WTC11 (cell line): ENCODE data around the gene TMEM151A. TPM values are rescaled to one million over a fixed set of nuclear protein-coding genes. Genes with fewer than 3 reads are reported as not detected.

Experiments
- AFF4 ChIP-seq: sonication (generic); formaldehyde crosslinking; IDR thresholded peaks from 2 replicates; pipeline ENCODE4 v1.8.1; 2023; ENCODE audit warnings: mild to moderate bottlenecking, missing genetic modification reagents, borderline replicate concordance
- ELF4 ChIP-seq: sonication (generic); formaldehyde crosslinking; IDR thresholded peaks from 2 replicates; pipeline ENCODE4 v1.8.1; 2022; ENCODE audit warnings: low read depth, mild to moderate bottlenecking, moderate library complexity, missing genetic modification reagents
- ETV6 ChIP-seq: sonication (generic); formaldehyde crosslinking; IDR thresholded peaks from 2 replicates; pipeline ENCODE4 v1.8.1; 2022; ENCODE audit warnings: mild to moderate bottlenecking, missing genetic modification reagents
- FOXJ3 ChIP-seq: sonication (generic); formaldehyde crosslinking; IDR thresholded peaks from 2 replicates; pipeline ENCODE4 v1.9.0; 2021; ENCODE audit warnings: missing genetic modification reagents, mild to moderate bottlenecking, borderline replicate concordance
- FOXP1 ChIP-seq: sonication (generic); formaldehyde crosslinking; IDR thresholded peaks from 2 replicates; pipeline ENCODE4 v1.8.0; 2022; ENCODE audit warnings: missing genetic modification reagents, mild to moderate bottlenecking, moderate library complexity, borderline replicate concordance
- GTF2I ChIP-seq: fragments of 250-450 bp; sonication (Bioruptor Pico); conservative IDR thresholded peaks from 2 replicates; pipeline ENCODE4 v1.4.0; 2021; ENCODE audit warnings: mild to moderate bottlenecking
- NFATC4 ChIP-seq: fragments of 250-450 bp; sonication (Bioruptor Pico); IDR thresholded peaks from 2 replicates; pipeline ENCODE4 v1.9.0; 2021; ENCODE audit warnings: mild to moderate bottlenecking
- NR3C1 ChIP-seq: sonication (generic); formaldehyde crosslinking; conservative IDR thresholded peaks from 2 replicates; pipeline ENCODE4 v1.8.1; 2023; ENCODE audit warnings: low read depth, mild to moderate bottlenecking, missing genetic modification reagents
- PRDM15 ChIP-seq: sonication (generic); formaldehyde crosslinking; IDR thresholded peaks from 2 replicates; pipeline ENCODE4 v1.8.0; 2022; ENCODE audit warnings: missing genetic modification reagents
- RELA ChIP-seq: sonication (generic); formaldehyde crosslinking; IDR thresholded peaks from 2 replicates; pipeline ENCODE4 v1.8.1; 2022; ENCODE audit warnings: missing genetic modification reagents, mild to moderate bottlenecking, borderline replicate concordance
- ZNF121 ChIP-seq: sonication (generic); formaldehyde crosslinking; IDR thresholded peaks from 2 replicates; pipeline ENCODE4 v1.8.0; 2023; ENCODE audit warnings: missing genetic modification reagents
- ZNF232 ChIP-seq: sonication (generic); formaldehyde crosslinking; IDR thresholded peaks from 2 replicates; pipeline ENCODE4 v1.8.0; 2022; ENCODE audit warnings: mild to moderate bottlenecking, missing genetic modification reagents
- total RNA-seq: library from RNA; stranded (reverse); gene quantifications from 3 replicates; pipeline ENCODE4 v1.2.3, GENCODE V29; 2021
- TF ChIP-seq, protein P1 (sequence below): sonication (generic); formaldehyde crosslinking; IDR thresholded peaks from 2 replicates; pipeline ENCODE4 v1.8.0; 2023; ENCODE audit warnings: missing genetic modification reagents, mild to moderate bottlenecking, borderline replicate concordance
- TF ChIP-seq, protein P2 (sequence below): sonication (generic); formaldehyde crosslinking; IDR thresholded peaks from 2 replicates; pipeline ENCODE4 v1.8.0; 2023; ENCODE audit warnings: mild to moderate bottlenecking, missing genetic modification reagents
- TF ChIP-seq, protein P3 (sequence below): fragments of 250-450 bp; sonication (Bioruptor Pico); IDR thresholded peaks from 2 replicates; pipeline ENCODE4 v1.9.0; 2021; ENCODE audit warnings: mild to moderate bottlenecking, borderline replicate concordance
- TF ChIP-seq, protein P4 (sequence below): sonication (generic); formaldehyde crosslinking; IDR thresholded peaks from 2 replicates; pipeline ENCODE4 v1.8.1; 2022; ENCODE audit warnings: mild to moderate bottlenecking, moderate library complexity, missing genetic modification reagents

TMEM151A gene
- total RNA-seq, 1 experiment from 2014 or later, result 2.2 TPM

- TF ChIP-seq, protein P1, sequence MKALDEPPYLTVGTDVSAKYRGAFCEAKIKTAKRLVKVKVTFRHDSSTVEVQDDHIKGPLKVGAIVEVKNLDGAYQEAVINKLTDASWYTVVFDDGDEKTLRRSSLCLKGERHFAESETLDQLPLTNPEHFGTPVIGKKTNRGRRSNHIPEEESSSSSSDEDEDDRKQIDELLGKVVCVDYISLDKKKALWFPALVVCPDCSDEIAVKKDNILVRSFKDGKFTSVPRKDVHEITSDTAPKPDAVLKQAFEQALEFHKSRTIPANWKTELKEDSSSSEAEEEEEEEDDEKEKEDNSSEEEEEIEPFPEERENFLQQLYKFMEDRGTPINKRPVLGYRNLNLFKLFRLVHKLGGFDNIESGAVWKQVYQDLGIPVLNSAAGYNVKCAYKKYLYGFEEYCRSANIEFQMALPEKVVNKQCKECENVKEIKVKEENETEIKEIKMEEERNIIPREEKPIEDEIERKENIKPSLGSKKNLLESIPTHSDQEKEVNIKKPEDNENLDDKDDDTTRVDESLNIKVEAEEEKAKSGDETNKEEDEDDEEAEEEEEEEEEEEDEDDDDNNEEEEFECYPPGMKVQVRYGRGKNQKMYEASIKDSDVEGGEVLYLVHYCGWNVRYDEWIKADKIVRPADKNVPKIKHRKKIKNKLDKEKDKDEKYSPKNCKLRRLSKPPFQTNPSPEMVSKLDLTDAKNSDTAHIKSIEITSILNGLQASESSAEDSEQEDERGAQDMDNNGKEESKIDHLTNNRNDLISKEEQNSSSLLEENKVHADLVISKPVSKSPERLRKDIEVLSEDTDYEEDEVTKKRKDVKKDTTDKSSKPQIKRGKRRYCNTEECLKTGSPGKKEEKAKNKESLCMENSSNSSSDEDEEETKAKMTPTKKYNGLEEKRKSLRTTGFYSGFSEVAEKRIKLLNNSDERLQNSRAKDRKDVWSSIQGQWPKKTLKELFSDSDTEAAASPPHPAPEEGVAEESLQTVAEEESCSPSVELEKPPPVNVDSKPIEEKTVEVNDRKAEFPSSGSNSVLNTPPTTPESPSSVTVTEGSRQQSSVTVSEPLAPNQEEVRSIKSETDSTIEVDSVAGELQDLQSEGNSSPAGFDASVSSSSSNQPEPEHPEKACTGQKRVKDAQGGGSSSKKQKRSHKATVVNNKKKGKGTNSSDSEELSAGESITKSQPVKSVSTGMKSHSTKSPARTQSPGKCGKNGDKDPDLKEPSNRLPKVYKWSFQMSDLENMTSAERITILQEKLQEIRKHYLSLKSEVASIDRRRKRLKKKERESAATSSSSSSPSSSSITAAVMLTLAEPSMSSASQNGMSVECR (CRISPR knock-in tag), result 0 out of 2 replicates have a peak, but pooled peaks have one; percentile 71
- TF ChIP-seq NFATC4 (CRISPR knock-in tag) (no peak), FOXJ3 (no peak), ELF4 (no peak), GTF2I (CRISPR knock-in tag) (no peak), RELA (CRISPR knock-in tag) (no peak), ETV6 (CRISPR knock-in tag) (peak; percentile 75), ZNF121 (CRISPR knock-in tag) (peak; percentile 72), PRDM15 (no peak), ZNF232 (0 out of 2 replicates have a peak, but pooled peaks have one; percentile 53), NR3C1 (CRISPR knock-in tag) (no peak), AFF4 (CRISPR knock-in tag) (no peak), FOXP1 (CRISPR knock-in tag) (no peak)
- TF ChIP-seq, protein P2, sequence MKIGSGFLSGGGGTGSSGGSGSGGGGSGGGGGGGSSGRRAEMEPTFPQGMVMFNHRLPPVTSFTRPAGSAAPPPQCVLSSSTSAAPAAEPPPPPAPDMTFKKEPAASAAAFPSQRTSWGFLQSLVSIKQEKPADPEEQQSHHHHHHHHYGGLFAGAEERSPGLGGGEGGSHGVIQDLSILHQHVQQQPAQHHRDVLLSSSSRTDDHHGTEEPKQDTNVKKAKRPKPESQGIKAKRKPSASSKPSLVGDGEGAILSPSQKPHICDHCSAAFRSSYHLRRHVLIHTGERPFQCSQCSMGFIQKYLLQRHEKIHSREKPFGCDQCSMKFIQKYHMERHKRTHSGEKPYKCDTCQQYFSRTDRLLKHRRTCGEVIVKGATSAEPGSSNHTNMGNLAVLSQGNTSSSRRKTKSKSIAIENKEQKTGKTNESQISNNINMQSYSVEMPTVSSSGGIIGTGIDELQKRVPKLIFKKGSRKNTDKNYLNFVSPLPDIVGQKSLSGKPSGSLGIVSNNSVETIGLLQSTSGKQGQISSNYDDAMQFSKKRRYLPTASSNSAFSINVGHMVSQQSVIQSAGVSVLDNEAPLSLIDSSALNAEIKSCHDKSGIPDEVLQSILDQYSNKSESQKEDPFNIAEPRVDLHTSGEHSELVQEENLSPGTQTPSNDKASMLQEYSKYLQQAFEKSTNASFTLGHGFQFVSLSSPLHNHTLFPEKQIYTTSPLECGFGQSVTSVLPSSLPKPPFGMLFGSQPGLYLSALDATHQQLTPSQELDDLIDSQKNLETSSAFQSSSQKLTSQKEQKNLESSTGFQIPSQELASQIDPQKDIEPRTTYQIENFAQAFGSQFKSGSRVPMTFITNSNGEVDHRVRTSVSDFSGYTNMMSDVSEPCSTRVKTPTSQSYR (CRISPR knock-in tag), result peak; percentile 53; the same call in 1 of the 2 replicates
- TF ChIP-seq, protein P3, sequence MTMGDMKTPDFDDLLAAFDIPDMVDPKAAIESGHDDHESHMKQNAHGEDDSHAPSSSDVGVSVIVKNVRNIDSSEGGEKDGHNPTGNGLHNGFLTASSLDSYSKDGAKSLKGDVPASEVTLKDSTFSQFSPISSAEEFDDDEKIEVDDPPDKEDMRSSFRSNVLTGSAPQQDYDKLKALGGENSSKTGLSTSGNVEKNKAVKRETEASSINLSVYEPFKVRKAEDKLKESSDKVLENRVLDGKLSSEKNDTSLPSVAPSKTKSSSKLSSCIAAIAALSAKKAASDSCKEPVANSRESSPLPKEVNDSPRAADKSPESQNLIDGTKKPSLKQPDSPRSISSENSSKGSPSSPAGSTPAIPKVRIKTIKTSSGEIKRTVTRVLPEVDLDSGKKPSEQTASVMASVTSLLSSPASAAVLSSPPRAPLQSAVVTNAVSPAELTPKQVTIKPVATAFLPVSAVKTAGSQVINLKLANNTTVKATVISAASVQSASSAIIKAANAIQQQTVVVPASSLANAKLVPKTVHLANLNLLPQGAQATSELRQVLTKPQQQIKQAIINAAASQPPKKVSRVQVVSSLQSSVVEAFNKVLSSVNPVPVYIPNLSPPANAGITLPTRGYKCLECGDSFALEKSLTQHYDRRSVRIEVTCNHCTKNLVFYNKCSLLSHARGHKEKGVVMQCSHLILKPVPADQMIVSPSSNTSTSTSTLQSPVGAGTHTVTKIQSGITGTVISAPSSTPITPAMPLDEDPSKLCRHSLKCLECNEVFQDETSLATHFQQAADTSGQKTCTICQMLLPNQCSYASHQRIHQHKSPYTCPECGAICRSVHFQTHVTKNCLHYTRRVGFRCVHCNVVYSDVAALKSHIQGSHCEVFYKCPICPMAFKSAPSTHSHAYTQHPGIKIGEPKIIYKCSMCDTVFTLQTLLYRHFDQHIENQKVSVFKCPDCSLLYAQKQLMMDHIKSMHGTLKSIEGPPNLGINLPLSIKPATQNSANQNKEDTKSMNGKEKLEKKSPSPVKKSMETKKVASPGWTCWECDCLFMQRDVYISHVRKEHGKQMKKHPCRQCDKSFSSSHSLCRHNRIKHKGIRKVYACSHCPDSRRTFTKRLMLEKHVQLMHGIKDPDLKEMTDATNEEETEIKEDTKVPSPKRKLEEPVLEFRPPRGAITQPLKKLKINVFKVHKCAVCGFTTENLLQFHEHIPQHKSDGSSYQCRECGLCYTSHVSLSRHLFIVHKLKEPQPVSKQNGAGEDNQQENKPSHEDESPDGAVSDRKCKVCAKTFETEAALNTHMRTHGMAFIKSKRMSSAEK, result no peak
- TF ChIP-seq, protein P4, sequence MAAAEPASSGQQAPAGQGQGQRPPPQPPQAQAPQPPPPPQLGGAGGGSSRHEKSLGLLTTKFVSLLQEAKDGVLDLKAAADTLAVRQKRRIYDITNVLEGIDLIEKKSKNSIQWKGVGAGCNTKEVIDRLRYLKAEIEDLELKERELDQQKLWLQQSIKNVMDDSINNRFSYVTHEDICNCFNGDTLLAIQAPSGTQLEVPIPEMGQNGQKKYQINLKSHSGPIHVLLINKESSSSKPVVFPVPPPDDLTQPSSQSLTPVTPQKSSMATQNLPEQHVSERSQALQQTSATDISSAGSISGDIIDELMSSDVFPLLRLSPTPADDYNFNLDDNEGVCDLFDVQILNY (CRISPR knock-in tag), result no peak
Observed at GRCh38 chr11:66328302-66329144, 36.8 kb downstream of the TMEM151A start (continued).
